Mesothelial cell of epicardium (in vitro differentiated cells): ENCODE data around the gene CCL20. TPM values are rescaled to one million over a fixed set of nuclear protein-coding genes. Genes with fewer than 3 reads are reported as not detected.

ENCODE experiments used
- DNase-seq, 2 experiments: peaks; one replicate each; pipeline ENCODE4 v3.0.0; 2021; ENCODE audit warnings: low spot score in 2 of 2; ENCODE audit not compliant: unreplicated experiment in 2 of 2
- H3K27ac Mint-ChIP-seq: 2 replicates; pipeline ENCODE4 v1.8.0; 2021; ENCODE audit warnings: mixed read lengths
- H3K27me3 Mint-ChIP-seq: 2 replicates; pipeline ENCODE4 v1.8.0; 2021; ENCODE audit warnings: low read depth, mixed read lengths
- H3K36me3 Mint-ChIP-seq: 2 replicates; pipeline ENCODE4 v1.8.0; 2021; ENCODE audit warnings: mixed read lengths
- H3K4me1 Mint-ChIP-seq: 2 replicates; pipeline ENCODE4 v1.8.0; 2021; ENCODE audit warnings: mixed read lengths
- H3K4me3 Mint-ChIP-seq: 2 replicates; pipeline ENCODE4 v1.8.0; 2021; ENCODE audit warnings: mild to moderate bottlenecking, moderate library complexity, mixed read lengths
- H3K9me3 Mint-ChIP-seq: 2 replicates; pipeline ENCODE4 v1.8.0; 2021; ENCODE audit warnings: mixed read lengths
- total RNA-seq: library from RNA; stranded (reverse); gene quantifications from 3 replicates; pipeline ENCODE4 v1.2.1, GENCODE V29; 2021
- TF ChIP-seq, protein P1 (sequence below): fragments of 200-600 bp; sonication (generic); IDR thresholded peaks from one replicate; pipeline ENCODE4 v1.5.0; 2021; ENCODE audit warnings: antibody characterized with exemption; ENCODE audit not compliant: unreplicated experiment

CCL20 gene
- total RNA-seq, 1 donor from 2014 or later: 0.36 TPM

DNA sequence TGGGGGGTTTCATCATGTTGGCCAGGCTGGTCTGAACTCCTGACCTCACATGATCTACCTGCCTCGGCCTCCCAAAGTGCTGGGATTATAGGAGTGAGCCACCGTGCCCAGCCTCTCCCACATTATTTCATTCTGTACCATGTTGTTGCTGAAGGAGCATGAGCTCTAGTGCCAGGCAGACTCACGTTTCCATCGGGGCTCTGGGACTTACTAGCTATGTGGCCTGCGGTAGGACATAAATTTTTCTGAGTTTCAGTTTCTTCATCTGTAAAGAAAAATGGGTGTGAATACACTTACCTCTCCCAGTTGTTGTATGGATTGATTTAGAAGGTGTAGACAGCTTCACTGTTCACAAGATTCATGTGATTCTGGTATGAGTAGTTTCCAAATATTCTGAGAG lies 30.8 kb upstream of the CCL20 start:
- no peak for DNase-seq
- Mint-ChIP-seq H3K27ac (no peak overlapping the region), H3K36me3 (no peaks in the 10 kb centered on the region), H3K27me3 (no peaks in the 10 kb centered on the region), H3K4me1 (peaks cover 5% of the 10 kb centered on the region), H3K9me3 (no peaks in the 10 kb centered on the region), H3K4me3 (no peak overlapping the region)
- TF ChIP-seq, protein P1, sequence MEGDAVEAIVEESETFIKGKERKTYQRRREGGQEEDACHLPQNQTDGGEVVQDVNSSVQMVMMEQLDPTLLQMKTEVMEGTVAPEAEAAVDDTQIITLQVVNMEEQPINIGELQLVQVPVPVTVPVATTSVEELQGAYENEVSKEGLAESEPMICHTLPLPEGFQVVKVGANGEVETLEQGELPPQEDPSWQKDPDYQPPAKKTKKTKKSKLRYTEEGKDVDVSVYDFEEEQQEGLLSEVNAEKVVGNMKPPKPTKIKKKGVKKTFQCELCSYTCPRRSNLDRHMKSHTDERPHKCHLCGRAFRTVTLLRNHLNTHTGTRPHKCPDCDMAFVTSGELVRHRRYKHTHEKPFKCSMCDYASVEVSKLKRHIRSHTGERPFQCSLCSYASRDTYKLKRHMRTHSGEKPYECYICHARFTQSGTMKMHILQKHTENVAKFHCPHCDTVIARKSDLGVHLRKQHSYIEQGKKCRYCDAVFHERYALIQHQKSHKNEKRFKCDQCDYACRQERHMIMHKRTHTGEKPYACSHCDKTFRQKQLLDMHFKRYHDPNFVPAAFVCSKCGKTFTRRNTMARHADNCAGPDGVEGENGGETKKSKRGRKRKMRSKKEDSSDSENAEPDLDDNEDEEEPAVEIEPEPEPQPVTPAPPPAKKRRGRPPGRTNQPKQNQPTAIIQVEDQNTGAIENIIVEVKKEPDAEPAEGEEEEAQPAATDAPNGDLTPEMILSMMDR: no peak

DNA sequence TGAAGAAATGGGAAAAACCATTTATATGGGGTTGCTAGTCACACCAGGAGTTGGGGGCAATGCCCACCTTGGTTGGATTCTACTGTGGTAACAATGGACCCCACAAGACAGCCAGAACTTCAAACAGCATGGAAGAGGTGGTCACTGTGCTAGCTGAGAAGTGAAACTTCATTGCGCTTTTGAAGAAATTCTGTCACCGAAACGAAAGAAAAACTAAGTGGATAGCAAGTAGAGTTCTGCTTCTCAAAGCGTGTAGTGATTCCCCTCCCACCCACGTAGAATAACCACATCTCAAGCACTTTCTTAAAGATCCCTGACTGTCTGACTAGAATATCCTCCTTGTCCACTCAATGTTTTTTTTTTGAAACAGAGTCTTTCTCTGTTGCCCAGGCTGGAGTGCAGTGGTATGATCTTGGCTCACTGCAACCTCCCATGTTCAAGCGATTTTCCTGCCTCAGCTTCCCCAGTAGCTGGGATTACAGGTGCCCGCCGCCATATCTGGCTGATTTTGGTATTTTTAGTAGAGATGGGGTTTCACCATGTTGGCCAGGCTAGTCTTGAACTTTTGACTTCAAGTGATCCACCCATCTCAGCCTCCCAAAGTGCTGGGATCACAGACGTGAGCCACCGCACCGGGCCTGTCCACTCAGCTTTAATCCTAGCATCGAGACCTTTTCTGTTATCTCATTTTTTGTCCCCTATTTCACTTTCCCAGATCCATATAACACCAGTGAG lies 30.1 kb upstream of the CCL20 start:
- Mint-ChIP-seq H3K4me1 (peaks cover 5% of the 10 kb centered on the region), H3K4me3 (no peak overlapping the region)

DNA sequence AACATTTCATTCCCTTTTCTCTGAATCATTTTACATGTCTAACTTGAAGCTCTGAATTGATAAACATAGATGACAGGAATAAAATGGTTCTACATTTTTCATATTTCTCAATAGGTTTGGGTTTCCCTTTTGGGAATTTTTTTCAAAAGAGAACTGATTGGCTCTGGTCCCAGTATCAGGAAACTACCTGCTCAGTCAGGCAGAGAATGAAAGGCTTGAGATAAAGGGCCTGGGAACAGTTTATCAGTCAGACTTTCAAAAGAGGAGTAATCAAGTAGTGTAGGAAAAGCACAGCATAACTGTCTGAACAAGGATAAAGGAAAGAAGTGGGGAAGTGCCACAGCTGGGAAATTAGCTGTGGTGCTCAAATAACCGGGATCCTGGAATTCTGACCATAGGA lies 28.3 kb upstream of the CCL20 start:
- peaks cover 5% of the 10 kb centered on the region for H3K4me1 Mint-ChIP-seq
- no peak for DNase-seq
- no peaks in the 10 kb centered on the region for H3K36me3 Mint-ChIP-seq
- H3K9me3 Mint-ChIP-seq: no peaks in the 10 kb centered on the region
- no peaks in the 10 kb centered on the region for H3K27me3 Mint-ChIP-seq
- H3K4me3 Mint-ChIP-seq: no peak overlapping the region
- TF ChIP-seq, protein P1: no peak
- H3K27ac Mint-ChIP-seq: no peak overlapping the region

More for the DNA sequence above, 30.1 kb upstream of the CCL20 start:
- Mint-ChIP-seq H3K9me3 (no peaks in the 10 kb centered on the region), H3K27ac (no peak overlapping the region), H3K36me3 (no peaks in the 10 kb centered on the region), H3K27me3 (no peaks in the 10 kb centered on the region)
- TF ChIP-seq, protein P1: no peak
- DNase-seq: no peak

DNA sequence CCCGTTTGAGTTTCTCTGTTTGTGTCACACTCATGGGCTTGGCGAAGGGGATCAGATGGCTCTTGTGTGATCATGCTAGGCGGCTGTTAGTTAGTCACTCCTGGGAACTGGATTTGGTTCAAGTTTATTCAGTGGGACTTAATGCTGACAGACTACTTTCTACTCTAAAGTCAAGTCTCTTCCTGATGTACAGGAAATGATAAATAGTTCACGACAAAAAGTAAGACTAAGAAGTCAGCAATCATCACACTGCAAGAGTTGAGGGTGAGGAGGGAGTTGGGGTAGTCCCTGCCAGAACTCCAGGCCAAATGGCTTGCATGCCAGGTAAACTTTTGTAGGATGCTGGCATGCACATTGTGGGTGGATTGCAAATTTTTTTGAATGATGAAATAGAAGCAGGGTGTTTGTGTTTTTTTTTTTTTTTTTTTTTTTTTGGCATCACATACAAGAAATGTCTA lies 25.1 kb upstream of the CCL20 start:
- H3K27me3 Mint-ChIP-seq: no peaks in the 10 kb centered on the region
- H3K36me3 Mint-ChIP-seq: no peaks in the 10 kb centered on the region
- H3K9me3 Mint-ChIP-seq: no peaks in the 10 kb centered on the region
- H3K4me3 Mint-ChIP-seq: no peak overlapping the region
- TF ChIP-seq, protein P1: no peak
- DNase-seq: no peak
- no peak overlapping the region for H3K27ac Mint-ChIP-seq
- peaks cover 2% of the 10 kb centered on the region for H3K4me1 Mint-ChIP-seq

DNA sequence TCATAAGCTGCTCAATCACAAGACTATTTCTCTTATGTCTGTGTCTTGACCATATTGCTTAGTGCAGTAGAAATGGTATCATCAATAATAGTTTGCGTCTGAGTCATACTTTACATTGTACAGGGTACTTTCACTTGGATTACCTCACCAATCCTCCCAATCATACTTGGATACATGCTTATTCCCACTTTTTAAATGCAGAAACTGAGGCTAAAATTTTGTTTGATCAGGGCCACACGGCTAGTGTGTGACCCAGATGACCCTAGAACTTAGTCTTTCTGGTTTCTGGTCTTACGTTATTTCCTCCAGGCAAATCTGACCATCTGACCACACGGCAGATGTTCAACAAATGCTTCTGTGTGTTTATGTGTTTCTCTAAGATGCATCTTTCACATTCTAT lies 23.8 kb upstream of the CCL20 start:
- Mint-ChIP-seq H3K27me3 (no peaks in the 10 kb centered on the region), H3K4me3 (no peak overlapping the region), H3K9me3 (no peaks in the 10 kb centered on the region), H3K27ac (no peak overlapping the region), H3K36me3 (no peaks in the 10 kb centered on the region), H3K4me1 (peaks cover 2% of the 10 kb centered on the region)
- DNase-seq: no peak
- TF ChIP-seq, protein P1: no peak
